Transverse colon (tissue), 4 donors: ENCODE results near the gene TRABD2B. TPM values are rescaled to one million over a fixed set of nuclear protein-coding genes. Genes with fewer than 3 reads are reported as not detected.

Experiments
- DNase-seq: peaks from one replicate; pipeline ENCODE4 v3.0.0-alpha.2; 2019
- H3K27ac ChIP-seq, 4 donors: fragments of 200-600 bp; sonication (generic); 2 replicates each; pipeline ENCODE4 v1.5.1; 2016 to 2018; ENCODE audit warnings: inconsistent platforms in 4 of 4
- H3K27me3 ChIP-seq: fragments of 200-600 bp; sonication (generic); 2 replicates; pipeline ENCODE4 v1.5.1; 2017; ENCODE audit warnings: inconsistent platforms
- H3K36me3 ChIP-seq, 4 donors: fragments of 200-600 bp; sonication (generic); 2 replicates each; pipeline ENCODE4 v1.5.1; 2017 to 2019; ENCODE audit warnings: inconsistent platforms in 4 of 4
- H3K4me1 ChIP-seq, 4 donors: fragments of 200-600 bp; sonication (generic); 2 replicates each; pipeline ENCODE4 v1.5.1; 2017 to 2020; ENCODE audit warnings: inconsistent platforms in 4 of 4
- H3K4me3 ChIP-seq, 4 donors: fragments of 200-600 bp; sonication (generic); 1 replicate in 1 of 4; 2 replicates in 3 of 4; pipeline versions ENCODE4 v1.5.1 to v1.6.1; 2017 to 2019; ENCODE audit warnings: inconsistent platforms in 4 of 4
- H3K9me3 ChIP-seq, 2 donors: fragments of 200-600 bp; sonication (generic); 2 replicates each; pipeline ENCODE4 v1.5.1; 2017 to 2019; ENCODE audit warnings: inconsistent platforms in 2 of 2
- EP300 ChIP-seq: sonication (generic); formaldehyde crosslinking; IDR thresholded peaks from one replicate; pipeline ENCODE4 v1.6.1; 2017; ENCODE audit warnings: antibody characterized with exemption, low read depth
- POLR2A ChIP-seq: fragments of 450-650 bp; IDR thresholded peaks from one replicate; pipeline ENCODE4 v1.6.1; 2016; ENCODE audit warnings: antibody characterized with exemption, mild to moderate bottlenecking, moderate library complexity
- POLR2AphosphoS5 ChIP-seq, 3 donors: sonication (generic); formaldehyde crosslinking; IDR thresholded peaks; one replicate each; pipeline ENCODE4 v1.6.1; 2016; ENCODE audit warnings: antibody characterized with exemption in 3 of 3
- WGBS, 2 donors: methylation state at CpG; one replicate each; pipeline ENCODE4 v1.1.5; 2018; ENCODE audit warnings: low coverage in 1 of 2; 5-methylcytosine and 5-hydroxymethylcytosine counted together
- in situ Hi-C, 4 donors: fragments of 200-750 bp; cut with MboI; loops; one replicate each; pipeline versions ENCODE4 v1.15.0 to v1.15.1; 2017; ENCODE audit warnings: low sequenced_read_pairs in 3 of 4, low pct_ligation_motif_present in 1 of 4, low pct_unique_long_range_greater_than_20kb in 1 of 4
- intact Hi-C: fragments of 100-400 bp; cut with DNase I; formaldehyde crosslinking; loops from one replicate; pipeline ENCODE4 v1.15.1; 2023; ENCODE audit warnings: low total_unique reads
- total RNA-seq, 4 donors: library from RNA; depleted of rRNA; stranded (reverse); fragments of >200 nt; gene quantifications; one replicate each; pipeline ENCODE4 v1.1.0, GENCODE V29; 2016
- TF ChIP-seq, protein P1 (sequence below), 5 experiments: fragments of 200-600 bp in 3 of 5; fragments of 450-650 bp in 2 of 5; sonication (generic) in 3 of 5; IDR thresholded peaks; 1 replicate in 2 of 5; 2 replicates in 3 of 5; pipeline ENCODE4 v1.5.1; 2016 to 2017; ENCODE audit warnings: antibody characterized with exemption in 5 of 5, inconsistent platforms in 3 of 5, mild to moderate bottlenecking in 2 of 5, moderate library complexity in 1 of 5

Gene TRABD2B
- total RNA-seq, 4 donors from 2014 or later, result 0.27 to 0.48 (median 0.37) TPM; not detected in 1

DNA sequence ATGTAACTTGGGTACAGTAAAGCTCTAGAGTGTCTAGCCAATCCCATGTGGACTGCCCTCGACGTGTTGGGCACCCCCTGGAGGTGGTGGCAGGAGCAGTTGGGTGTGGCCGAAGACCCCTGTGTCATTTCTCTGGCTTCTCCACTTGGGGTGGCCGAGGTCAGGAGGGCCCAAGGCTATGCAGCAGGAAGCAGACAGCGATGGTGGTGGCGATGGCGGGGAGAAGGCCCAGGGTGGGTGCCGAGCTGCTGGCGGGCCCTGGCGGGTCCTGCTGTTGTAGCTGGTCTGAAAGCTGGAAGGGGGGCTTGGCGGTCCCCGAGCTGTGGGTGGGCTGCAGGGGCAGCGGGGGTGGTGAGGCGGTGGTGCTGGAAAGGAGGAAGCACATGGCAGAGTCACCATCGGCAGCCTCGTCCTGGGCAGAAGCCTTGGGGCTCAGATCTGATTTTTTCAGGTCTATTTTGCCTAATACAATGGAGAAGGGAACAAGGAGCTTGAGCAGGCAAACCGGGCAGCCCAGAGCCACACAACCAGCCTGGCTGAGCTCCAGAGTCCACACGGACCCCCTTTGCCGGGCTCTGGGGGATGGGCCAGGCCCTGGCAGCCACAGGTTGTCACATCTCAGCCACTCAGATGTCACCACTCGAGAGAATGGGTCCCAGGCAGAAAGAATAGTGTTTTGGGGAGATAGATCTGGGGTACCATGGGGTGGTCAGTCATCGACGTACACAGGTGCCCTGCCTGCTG, 231.3 kb downstream of the TRABD2B start:
- intact Hi-C loops (no loop called here), in situ Hi-C loops (loop anchor here in 2 of 4 donors (25.0 kb wide), 2 partner anchors 296 to 471 kb away; no protein-coding TSS in a partner anchor)
- Histone ChIP-seq H3K36me3 (no peaks in the 10 kb centered on the region), H3K27me3 (no peaks in the 10 kb centered on the region), H3K4me3 (no peak overlapping the region), H3K27ac (no peak overlapping the region), H3K9me3 (no peaks in the 10 kb centered on the region), H3K4me1 (no peaks in the 10 kb centered on the region)
- TF ChIP-seq POLR2A (no peak), POLR2AphosphoS5 (IDR thresholded peaks at IDR 0.05) (no peak), EP300 (no peak)
- TF ChIP-seq, protein P1, sequence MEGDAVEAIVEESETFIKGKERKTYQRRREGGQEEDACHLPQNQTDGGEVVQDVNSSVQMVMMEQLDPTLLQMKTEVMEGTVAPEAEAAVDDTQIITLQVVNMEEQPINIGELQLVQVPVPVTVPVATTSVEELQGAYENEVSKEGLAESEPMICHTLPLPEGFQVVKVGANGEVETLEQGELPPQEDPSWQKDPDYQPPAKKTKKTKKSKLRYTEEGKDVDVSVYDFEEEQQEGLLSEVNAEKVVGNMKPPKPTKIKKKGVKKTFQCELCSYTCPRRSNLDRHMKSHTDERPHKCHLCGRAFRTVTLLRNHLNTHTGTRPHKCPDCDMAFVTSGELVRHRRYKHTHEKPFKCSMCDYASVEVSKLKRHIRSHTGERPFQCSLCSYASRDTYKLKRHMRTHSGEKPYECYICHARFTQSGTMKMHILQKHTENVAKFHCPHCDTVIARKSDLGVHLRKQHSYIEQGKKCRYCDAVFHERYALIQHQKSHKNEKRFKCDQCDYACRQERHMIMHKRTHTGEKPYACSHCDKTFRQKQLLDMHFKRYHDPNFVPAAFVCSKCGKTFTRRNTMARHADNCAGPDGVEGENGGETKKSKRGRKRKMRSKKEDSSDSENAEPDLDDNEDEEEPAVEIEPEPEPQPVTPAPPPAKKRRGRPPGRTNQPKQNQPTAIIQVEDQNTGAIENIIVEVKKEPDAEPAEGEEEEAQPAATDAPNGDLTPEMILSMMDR (IDR thresholded peaks at IDR 0.05), result no peak
- 75 to 89% methylated on average over 4 to 22 of the region's 22 CpGs for WGBS, 2 donors
- DNase-seq, result no peak

DNA sequence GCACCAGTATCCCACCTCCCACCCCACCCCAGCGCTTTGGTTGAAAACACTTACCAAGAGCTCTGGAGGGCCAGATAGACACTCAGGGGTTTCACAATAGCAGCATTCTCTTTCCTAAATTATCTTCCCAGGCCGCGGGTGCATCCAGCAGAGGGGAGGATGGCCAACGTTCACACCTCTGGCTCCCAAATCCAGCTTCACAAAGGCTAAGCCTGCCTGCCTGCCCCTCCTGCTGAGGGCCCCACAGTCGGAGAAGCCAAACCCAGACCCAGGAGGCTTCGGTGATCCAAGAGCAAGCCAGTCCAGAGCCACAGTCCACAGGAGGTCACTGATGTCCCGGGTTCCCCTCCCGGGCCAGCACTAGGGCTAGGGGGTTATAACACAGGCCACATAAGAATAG, 231.9 kb downstream of the TRABD2B start:
- Histone ChIP-seq H3K4me3 (no peak overlapping the region), H3K4me1 (no peaks in the 10 kb centered on the region), H3K36me3 (no peaks in the 10 kb centered on the region), H3K9me3 (no peaks in the 10 kb centered on the region), H3K27ac (no peak overlapping the region), H3K27me3 (no peaks in the 10 kb centered on the region)
- DNase-seq, result no peak
- WGBS, 2 donors, result 83% methylated on average over 8 of the region's 8 CpGs; no CpG with 5 or more reads in 1 of the 2 donors
- TF ChIP-seq, protein P1 (IDR thresholded peaks at IDR 0.05), result no peak
- TF ChIP-seq POLR2A (no peak), POLR2AphosphoS5 (IDR thresholded peaks at IDR 0.05) (no peak), EP300 (no peak)
- in situ Hi-C loops (loop anchor here in 2 of 4 donors (25.0 kb wide), 2 partner anchors 297 to 472 kb away; no protein-coding TSS in a partner anchor), intact Hi-C loops (no loop called here)

DNA sequence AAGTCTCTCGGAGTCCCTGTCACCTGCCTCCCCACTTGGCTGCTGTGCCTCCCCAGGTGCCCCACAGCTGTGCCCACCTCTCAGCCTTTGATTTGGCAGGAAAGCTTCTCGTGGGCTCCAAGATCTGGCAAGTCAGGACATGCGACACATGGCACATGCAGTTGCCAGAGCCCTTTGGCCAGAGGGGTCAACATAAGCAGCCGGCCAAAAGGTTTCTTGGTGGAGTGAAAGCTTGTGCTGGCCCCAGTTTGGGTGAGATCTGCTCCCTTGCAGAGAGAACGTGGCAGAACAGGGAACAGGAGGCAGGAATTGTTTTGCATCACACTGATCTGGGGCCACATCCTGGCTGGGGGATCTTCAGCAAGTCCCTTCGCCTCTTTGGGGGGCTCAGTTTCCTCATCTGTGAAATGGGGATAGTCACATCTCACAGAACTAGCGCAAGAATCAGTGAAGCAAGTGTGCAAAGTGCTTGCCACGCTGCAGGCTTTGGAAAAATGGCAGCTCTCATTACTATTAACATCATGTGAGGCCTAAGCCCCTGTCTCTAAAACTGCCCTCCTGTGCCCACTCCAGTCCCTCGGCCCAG, 232.6 kb downstream of the TRABD2B start:
- H3K9me3 ChIP-seq, result no peaks in the 10 kb centered on the region
- no peak for DNase-seq
- H3K36me3 ChIP-seq, result no peaks in the 10 kb centered on the region
- no peaks in the 10 kb centered on the region for H3K4me1 ChIP-seq
- no peak overlapping the region for H3K4me3 ChIP-seq
- no peak overlapping the region for H3K27ac ChIP-seq
- TF ChIP-seq, protein P1 (IDR thresholded peaks at IDR 0.05), result no peak
- TF ChIP-seq EP300 (no peak), POLR2AphosphoS5 (IDR thresholded peaks at IDR 0.05) (no peak), POLR2A (no peak)
- no peaks in the 10 kb centered on the region for H3K27me3 ChIP-seq
- intact Hi-C loops (no loop called here), in situ Hi-C loops (loop anchor here in 2 of 4 donors (25.0 kb wide), 2 partner anchors 298 to 473 kb away; no protein-coding TSS in a partner anchor)
- 89% methylated on average over 9 of the region's 9 CpGs; no CpG with 5 or more reads in 1 of the 2 donors for WGBS, 2 donors

DNA sequence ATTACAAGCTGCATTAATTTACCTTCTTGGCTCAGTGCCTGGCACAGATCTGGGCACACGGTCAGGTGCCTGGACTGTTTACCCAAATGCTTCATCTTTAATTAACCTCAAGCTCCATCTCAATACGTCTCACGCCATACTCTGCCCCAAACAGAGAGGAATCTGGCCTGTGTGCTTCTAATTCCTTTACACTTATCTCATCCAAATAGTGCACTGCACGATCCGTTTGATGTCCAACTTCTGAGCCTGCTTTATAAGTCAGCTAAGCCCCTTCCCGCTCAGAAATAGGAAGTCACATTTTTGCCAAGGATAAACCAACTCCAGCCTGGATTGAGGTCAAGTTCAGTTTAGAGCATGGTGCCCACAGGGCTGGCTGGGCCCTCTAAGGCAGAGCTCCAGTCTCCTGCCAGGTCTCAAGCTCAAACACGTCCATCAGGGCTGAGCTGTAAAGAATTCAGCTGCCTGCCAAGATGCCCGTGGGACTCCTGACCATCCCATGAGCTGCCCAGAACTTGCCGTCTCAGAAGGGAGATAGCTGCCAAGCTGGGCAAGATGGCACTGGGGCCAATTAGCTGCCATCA, 233.5 kb downstream of the TRABD2B start:
- H3K9me3 ChIP-seq, result no peaks in the 10 kb centered on the region
- 64 to 68% methylated on average over 6 to 9 of the region's 9 CpGs for WGBS, 2 donors
- no peak for TF ChIP-seq POLR2AphosphoS5 (IDR thresholded peaks at IDR 0.05)
- TF ChIP-seq, protein P1 (IDR thresholded peaks at IDR 0.05), result no peak

More for the DNA sequence above, 233.5 kb downstream of the TRABD2B start:
- H3K4me3 ChIP-seq, result no peak overlapping the region
- H3K27ac ChIP-seq, result no peak overlapping the region
- in situ Hi-C loops, result loop anchor here in 2 of 4 donors (25.0 kb wide), 2 partner anchors 299 to 474 kb away; no protein-coding TSS in a partner anchor
- no peaks in the 10 kb centered on the region for H3K4me1 ChIP-seq
- H3K27me3 ChIP-seq, result no peaks in the 10 kb centered on the region
- H3K36me3 ChIP-seq, result no peaks in the 10 kb centered on the region
- intact Hi-C loops, result no loop called here
- DNase-seq, result no peak
